SU-DHL-6 (cell line): ENCODE data around the gene RNF123.

Experiments
- H2AFZ ChIP-seq: fragments of 200-600 bp; sonication (generic); 2 replicates; pipeline ENCODE4 v1.6.1; 2014; ENCODE audit warnings: low read depth, mild to moderate bottlenecking, moderate library complexity, mixed read lengths, antibody characterized with exemption, low read length; ENCODE audit not compliant: severe bottlenecking
- H3F3A ChIP-seq: fragments of 200-600 bp; shearing (Covaris generic); 2 replicates; pipeline ENCODE4 v1.6.0; 2016; ENCODE audit warnings: antibody characterized with exemption, mild to moderate bottlenecking; ENCODE audit not compliant: insufficient read depth
- H3K27ac ChIP-seq: fragments of 200-600 bp; sonication (generic); 2 replicates; pipeline ENCODE4 v1.5.1; 2016; ENCODE audit warnings: low read depth, mild to moderate bottlenecking, low read length, moderate library complexity, mixed read lengths
- H3K27me3 ChIP-seq: fragments of 200-600 bp; sonication (generic), shearing (Covaris generic); 2 replicates; pipeline ENCODE4 v1.6.0; 2014; ENCODE audit warnings: mild to moderate bottlenecking, low read length
- H3K36me3 ChIP-seq: fragments of 200-600 bp; sonication (generic); 2 replicates; pipeline ENCODE4 v1.6.1; 2014; ENCODE audit warnings: mild to moderate bottlenecking, low read length, mixed read lengths
- H3K4me2 ChIP-seq: fragments of 300-600, 200-600 bp; shearing (Covaris generic), sonication (generic); 2 replicates; pipeline ENCODE4 v1.6.0; 2014; ENCODE audit warnings: low read length, low read depth, mild to moderate bottlenecking; ENCODE audit not compliant: poor library complexity, severe bottlenecking
- H3K4me3 ChIP-seq: fragments of 200-600 bp; sonication (generic); 2 replicates; pipeline ENCODE4 v1.5.1; 2014; ENCODE audit warnings: antibody characterized with exemption, low read length, mild to moderate bottlenecking, mixed read lengths; ENCODE audit not compliant: insufficient read depth, poor library complexity, severe bottlenecking
- H3K79me2 ChIP-seq: fragments of 200-600 bp; sonication (generic); 2 replicates; pipeline ENCODE4 v1.6.1; 2014; ENCODE audit warnings: mild to moderate bottlenecking, low read length, moderate library complexity; ENCODE audit not compliant: insufficient read depth
- H3K9ac ChIP-seq: fragments of 200-600 bp; sonication (generic); 2 replicates; pipeline ENCODE4 v1.7.0; 2014; ENCODE audit warnings: mild to moderate bottlenecking, low read length
- H3K9me2 ChIP-seq: fragments of 200-600 bp; sonication (generic); replicated peaks from 2 replicates; pipeline ENCODE4 v1.6.1; 2014; ENCODE audit warnings: low read length; ENCODE audit not compliant: insufficient read depth
- H3K9me3 ChIP-seq: fragments of 200-600 bp; sonication (generic); 2 replicates; pipeline ENCODE4 v1.6.1; 2014; ENCODE audit warnings: low read length, mixed read lengths; ENCODE audit not compliant: insufficient read depth
- H4K20me1 ChIP-seq: fragments of 200-600 bp; sonication (generic); 2 replicates; pipeline ENCODE4 v1.6.1; 2014; ENCODE audit warnings: low read depth, mild to moderate bottlenecking, antibody characterized with exemption, low read length, moderate library complexity, mixed read lengths
- EZH2phosphoT487 ChIP-seq: fragments of 200-600 bp; sonication (generic), shearing (Covaris generic); conservative IDR thresholded peaks from 2 replicates; pipeline ENCODE4 v1.6.1; 2018; ENCODE audit warnings: mild to moderate bottlenecking, antibody characterized with exemption, low read length, moderate library complexity, mixed read lengths
- TF ChIP-seq, protein P1 (sequence below): fragments of 200-600 bp; sonication (generic); IDR thresholded peaks from one replicate; pipeline ENCODE4 v1.5.1; 2017; ENCODE audit warnings: antibody characterized with exemption, mild to moderate bottlenecking, low read length, moderate library complexity; ENCODE audit not compliant: insufficient read depth, poor library complexity, severe bottlenecking

Gene RNF123

DNA sequence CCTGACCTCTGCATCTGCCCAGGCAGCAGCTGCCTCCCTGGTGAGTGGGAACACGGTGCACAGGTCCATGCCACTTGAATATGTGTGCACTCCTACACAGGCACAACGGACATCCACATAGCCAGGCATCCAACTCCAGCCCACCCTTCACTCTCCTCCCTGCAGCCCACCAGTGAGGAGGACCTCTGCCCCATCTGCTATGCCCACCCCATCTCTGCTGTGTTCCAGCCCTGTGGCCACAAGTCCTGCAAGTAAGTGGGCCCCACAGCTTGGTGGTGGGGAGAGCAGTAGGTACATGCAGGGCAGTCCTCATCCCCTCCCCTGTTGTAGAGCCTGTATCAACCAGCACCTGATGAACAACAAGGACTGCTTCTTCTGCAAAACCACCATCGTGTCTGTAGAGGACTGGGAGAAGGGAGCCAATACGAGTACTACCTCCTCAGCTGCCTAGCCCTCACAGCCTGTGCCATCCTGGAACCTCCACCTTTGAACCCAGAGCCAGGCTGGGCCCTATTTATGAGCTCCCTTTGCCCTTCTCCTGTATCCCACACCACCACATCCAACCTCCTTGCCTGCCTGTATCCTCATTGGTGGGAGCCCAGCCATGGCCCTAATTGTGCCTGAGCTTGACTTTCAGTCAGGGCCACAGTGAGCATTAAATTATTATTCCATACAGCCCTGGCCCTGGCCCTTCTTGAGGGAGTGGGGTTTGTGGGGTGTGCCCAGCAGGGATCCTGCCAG lies 31.7 kb downstream of the RNF123 start:
- no peaks in the 10 kb centered on the region for H3K9me2 ChIP-seq
- no peak for TF ChIP-seq EZH2phosphoT487
- TF ChIP-seq, protein P1, sequence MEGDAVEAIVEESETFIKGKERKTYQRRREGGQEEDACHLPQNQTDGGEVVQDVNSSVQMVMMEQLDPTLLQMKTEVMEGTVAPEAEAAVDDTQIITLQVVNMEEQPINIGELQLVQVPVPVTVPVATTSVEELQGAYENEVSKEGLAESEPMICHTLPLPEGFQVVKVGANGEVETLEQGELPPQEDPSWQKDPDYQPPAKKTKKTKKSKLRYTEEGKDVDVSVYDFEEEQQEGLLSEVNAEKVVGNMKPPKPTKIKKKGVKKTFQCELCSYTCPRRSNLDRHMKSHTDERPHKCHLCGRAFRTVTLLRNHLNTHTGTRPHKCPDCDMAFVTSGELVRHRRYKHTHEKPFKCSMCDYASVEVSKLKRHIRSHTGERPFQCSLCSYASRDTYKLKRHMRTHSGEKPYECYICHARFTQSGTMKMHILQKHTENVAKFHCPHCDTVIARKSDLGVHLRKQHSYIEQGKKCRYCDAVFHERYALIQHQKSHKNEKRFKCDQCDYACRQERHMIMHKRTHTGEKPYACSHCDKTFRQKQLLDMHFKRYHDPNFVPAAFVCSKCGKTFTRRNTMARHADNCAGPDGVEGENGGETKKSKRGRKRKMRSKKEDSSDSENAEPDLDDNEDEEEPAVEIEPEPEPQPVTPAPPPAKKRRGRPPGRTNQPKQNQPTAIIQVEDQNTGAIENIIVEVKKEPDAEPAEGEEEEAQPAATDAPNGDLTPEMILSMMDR, result no peak
- H3K36me3 ChIP-seq, result no peaks in the 10 kb centered on the region
- H4K20me1 ChIP-seq, result no peaks in the 10 kb centered on the region
- H3F3A ChIP-seq, result peaks cover 18% of the 10 kb centered on the region
- H3K27me3 ChIP-seq, result no peaks in the 10 kb centered on the region
- no peak overlapping the region for H3K4me2 ChIP-seq
- 0 out of 2 replicates have a peak, but pooled peaks cover 3% of the 10 kb centered on the region for H3K79me2 ChIP-seq
- H2AFZ ChIP-seq, result no peak overlapping the region
- no peak overlapping the region for H3K4me3 ChIP-seq
- no peak overlapping the region for H3K27ac ChIP-seq
- no peaks in the 10 kb centered on the region for H3K9me3 ChIP-seq
- no peak overlapping the region for H3K9ac ChIP-seq

DNA sequence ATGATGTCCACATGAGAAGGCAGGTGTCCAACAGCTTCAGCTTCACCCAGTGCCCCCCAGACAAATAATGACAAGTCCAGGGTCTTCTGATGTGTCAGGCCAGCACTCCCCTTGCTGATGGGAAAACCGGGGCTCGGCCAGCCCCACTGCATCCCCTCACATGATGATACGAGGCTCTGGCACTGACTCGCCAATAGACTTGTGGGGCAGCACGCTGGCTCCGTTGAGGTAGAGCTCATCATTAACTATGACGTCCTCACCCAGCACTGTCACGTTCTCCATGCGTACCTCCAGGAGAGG lies 32.2 kb downstream of the RNF123 start:
- no peak for TF ChIP-seq EZH2phosphoT487
- TF ChIP-seq, protein P1, result no peak
- no peak overlapping the region for H3K4me3 ChIP-seq
- H3F3A ChIP-seq, result peaks cover 18% of the 10 kb centered on the region
- no peaks in the 10 kb centered on the region for H3K9me3 ChIP-seq
- H3K9ac ChIP-seq, result no peak overlapping the region
- 0 out of 2 replicates have a peak, but pooled peaks cover 3% of the 10 kb centered on the region for H3K79me2 ChIP-seq
- H2AFZ ChIP-seq, result no peak overlapping the region
- H3K4me2 ChIP-seq, result no peak overlapping the region
- H3K27ac ChIP-seq, result no peak overlapping the region
- H4K20me1 ChIP-seq, result no peaks in the 10 kb centered on the region
- H3K27me3 ChIP-seq, result no peaks in the 10 kb centered on the region
- H3K36me3 ChIP-seq, result no peaks in the 10 kb centered on the region
- no peaks in the 10 kb centered on the region for H3K9me2 ChIP-seq

DNA sequence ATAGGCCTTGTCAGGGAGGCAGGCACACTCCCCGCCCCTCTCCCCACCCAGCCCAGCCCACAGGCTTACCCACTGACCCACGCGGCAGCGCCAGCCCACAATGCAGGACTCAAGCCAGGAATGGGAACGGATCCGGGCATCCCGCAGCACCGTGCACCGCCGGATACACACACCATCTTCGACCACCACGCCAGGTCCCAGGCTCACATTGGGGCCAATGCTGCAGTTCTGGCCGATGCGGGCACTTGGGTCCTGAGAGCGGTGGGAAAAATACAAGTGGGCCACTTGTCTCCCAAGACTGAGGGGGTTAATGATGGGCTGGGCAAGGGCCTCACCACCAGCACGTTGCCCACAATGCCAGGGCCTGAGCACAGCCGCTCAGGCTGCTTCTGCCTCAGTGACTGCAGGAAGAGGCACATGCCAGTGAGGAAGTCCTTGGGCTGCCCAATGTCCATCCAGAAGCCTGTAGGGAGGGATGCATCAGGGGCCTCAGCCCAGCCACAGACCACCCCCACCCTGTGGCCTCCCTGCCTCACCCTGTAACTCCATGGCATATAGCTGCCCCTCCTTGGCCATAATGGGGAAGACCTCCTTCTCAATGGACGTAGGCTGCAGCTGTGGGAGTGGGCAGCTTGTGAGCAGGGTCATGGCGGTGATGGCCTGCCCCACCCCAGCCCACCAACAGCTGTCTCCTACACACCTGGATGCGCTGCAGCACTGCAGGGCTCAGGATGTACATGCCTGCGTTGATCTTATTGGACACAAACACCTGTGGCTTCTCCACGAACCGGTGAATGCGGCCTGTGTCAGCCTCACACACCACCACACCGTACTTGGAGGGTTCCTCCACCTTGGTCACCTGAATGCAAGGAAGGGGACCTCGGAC lies 32.8 kb downstream of the RNF123 start:
- peak overlapping the region; percentile 100; the same call in 1 of the 2 replicates for H3K9ac ChIP-seq
- H3F3A ChIP-seq, result peaks cover 18% of the 10 kb centered on the region
- no peaks in the 10 kb centered on the region for H3K9me3 ChIP-seq
- H3K27ac ChIP-seq, result no peak overlapping the region
- H3K36me3 ChIP-seq, result no peaks in the 10 kb centered on the region
- no peak overlapping the region for H2AFZ ChIP-seq
- H3K79me2 ChIP-seq, result 0 out of 2 replicates have a peak, but pooled peaks cover 3% of the 10 kb centered on the region
- no peak for TF ChIP-seq EZH2phosphoT487
- TF ChIP-seq, protein P1, result no peak
- no peaks in the 10 kb centered on the region for H4K20me1 ChIP-seq
- no peak overlapping the region for H3K4me2 ChIP-seq
- H3K9me2 ChIP-seq, result no peaks in the 10 kb centered on the region
- no peak overlapping the region for H3K4me3 ChIP-seq
- H3K27me3 ChIP-seq, result no peaks in the 10 kb centered on the region
